HepG2 (cell line): ENCODE results near the gene PPP1R9A. TPM values are rescaled to one million over a fixed set of nuclear protein-coding genes. Genes with fewer than 3 reads are reported as not detected.

Experiments
- ATAC-seq: fragments of 200-7000 bp; cut with Tn5 transposase; 3 replicates; pipeline ENCODE4 v1.9.1; 2020; ENCODE audit warnings: mild to moderate bottlenecking, moderate library complexity
- BruUV-seq: library from RNA; stranded (reverse); fragments of 400-500 nt; replicated peaks from 2 replicates; lab custom pipeline; 2021; lab: Mats Ljungman, UMichigan
- CTCF ChIA-PET: fragments of 300-600 bp; formaldehyde crosslinking; extraction: SDS; loops from one replicate; lab custom pipeline; 2021; ENCODE audit warnings: low total read pairs, inconsistent platforms, low intra/inter-chr PET ratio; lab: Yijun Ruan, JAX
- POLR2A ChIA-PET: fragments of 350-600 bp; sonication (Branson Sonifier 250); formaldehyde crosslinking; loops from one replicate; lab custom pipeline; 2020; ENCODE audit warnings: antibody characterized with exemption, inconsistent platforms; lab: Yijun Ruan, JAX
- DNase-seq: peaks from one replicate; pipeline ENCODE4 v3.0.0-alpha.2; 2015; ENCODE audit warnings: low spot score
- FAIRE-seq: peaks from 3 replicates; lab custom pipeline; 2011; peaks lifted over from hg19 to GRCh38; lab: Jason Lieb, UNC
- H2AFZ ChIP-seq: one replicate; pipeline ENCODE4 v1.6.1; 2011; ENCODE audit warnings: low read length, inconsistent platforms
- H3K27ac ChIP-seq: fragments of 300-600 bp; 3 replicates; pipeline ENCODE4 v1.8.0; 2011; ENCODE audit warnings: mixed run types, mild to moderate bottlenecking, mixed read lengths, low read length, inconsistent platforms; ENCODE audit not compliant: insufficient read depth; ENCODE audit errors: extremely low read length
- H3K27me3 ChIP-seq, 2 experiments: fragments of 200-600 bp in 1 of 2; 2 replicates in 1 of 2; 3 replicates in 1 of 2; pipeline versions ENCODE4 v1.6.0 to v1.8.0; 2011; ENCODE audit warnings: low read length in 2 of 2, mild to moderate bottlenecking in 2 of 2, moderate library complexity in 2 of 2, inconsistent platforms in 1 of 2; ENCODE audit not compliant: insufficient read depth in 2 of 2, control insufficient read depth in 1 of 2
- H3K36me3 ChIP-seq, 2 experiments: fragments of 200-600 bp in 1 of 2; replicated peaks in 1 of 2; 2 replicates in 1 of 2; 3 replicates in 1 of 2; pipeline versions ENCODE4 v1.5.1 to v1.8.0; 2011; ENCODE audit warnings: low read length in 2 of 2, inconsistent platforms in 1 of 2; ENCODE audit not compliant: insufficient read depth in 2 of 2, control insufficient read depth in 1 of 2
- H3K4me1 ChIP-seq: 2 replicates; pipeline ENCODE4 v1.5.1; 2012; ENCODE audit warnings: low read length, inconsistent platforms; ENCODE audit not compliant: insufficient read depth
- H3K4me2 ChIP-seq: 2 replicates; pipeline ENCODE4 v1.6.0; 2011; ENCODE audit warnings: low read depth, low read length, inconsistent platforms
- H3K4me3 ChIP-seq, 3 experiments: fragments of 200-600 bp in 1 of 3; sonication (generic), shearing (Covaris generic) in 1 of 3; replicated peaks in 1 of 3; 2 replicates each; pipeline ENCODE4 v1.5.1; 2011 to 2016; ENCODE audit warnings: low read length in 3 of 3, inconsistent platforms in 2 of 3, low read depth in 2 of 3, mild to moderate bottlenecking in 2 of 3, control low read depth in 1 of 3, mixed read lengths in 1 of 3; ENCODE audit not compliant: insufficient read depth in 1 of 3
- H3K79me2 ChIP-seq: one replicate; pipeline ENCODE4 v1.6.1; 2011; ENCODE audit warnings: low read length, inconsistent platforms; ENCODE audit not compliant: insufficient read depth
- H3K9ac ChIP-seq: 2 replicates; pipeline ENCODE4 v1.6.0; 2011; ENCODE audit warnings: mild to moderate bottlenecking, low read depth, low read length, inconsistent platforms; ENCODE audit not compliant: insufficient read depth
- H3K9me3 ChIP-seq: 2 replicates; pipeline ENCODE4 v1.5.1; 2012; ENCODE audit warnings: mild to moderate bottlenecking, low read length
- H4K20me1 ChIP-seq: 2 replicates; pipeline ENCODE4 v1.6.0; 2011; ENCODE audit warnings: inconsistent platforms, mild to moderate bottlenecking, low read length, moderate library complexity; ENCODE audit not compliant: insufficient read depth
- FOXA1 ChIP-seq, 2 experiments: fragments of 450-650 bp in 1 of 2; sonication (generic) in 1 of 2; formaldehyde crosslinking in 1 of 2; IDR thresholded peaks; 2 replicates each; pipeline versions ENCODE4 v1.4.0 to v1.6.1; 2016 to 2020; ENCODE audit warnings: missing genetic modification reagents in 1 of 2
- MIER3 ChIP-seq: IDR thresholded peaks from 2 replicates; pipeline ENCODE4 v1.6.1; 2016; ENCODE audit warnings: missing compliant biosample characterization, borderline replicate concordance
- NCOA2 ChIP-seq: sonication (generic); formaldehyde crosslinking; IDR thresholded peaks from 2 replicates; pipeline ENCODE4 v1.8.0; 2022; ENCODE audit warnings: inconsistent platforms
- PAXIP1 ChIP-seq: sonication (generic); formaldehyde crosslinking; conservative IDR thresholded peaks from 2 replicates; pipeline ENCODE4 v1.4.0; 2020; ENCODE audit warnings: mild to moderate bottlenecking, missing genetic modification reagents, moderate library complexity
- REST ChIP-seq, 2 experiments: IDR thresholded peaks; 2 replicates each; pipeline ENCODE4 v1.6.1; 2011 to 2012; ENCODE audit warnings: low read length in 2 of 2, borderline replicate concordance in 1 of 2, low read depth in 1 of 2, mild to moderate bottlenecking in 1 of 2, moderate library complexity in 1 of 2
- SMC3 ChIP-seq: IDR thresholded peaks from 2 replicates; pipeline ENCODE4 v1.6.1; 2011; ENCODE audit warnings: low read length, improper control_type of control experiment
- STAT5B ChIP-seq: sonication (generic); formaldehyde crosslinking; IDR thresholded peaks from 2 replicates; pipeline ENCODE4 v1.4.0; 2020; ENCODE audit warnings: missing genetic modification reagents
- TAF1 ChIP-seq: sonication (generic); formaldehyde crosslinking; IDR thresholded peaks from 2 replicates; pipeline ENCODE4 v1.4.0; 2020; ENCODE audit warnings: missing genetic modification reagents
- TMF1 ChIP-seq: sonication (generic); formaldehyde crosslinking; IDR thresholded peaks from 2 replicates; pipeline ENCODE4 v1.8.1; 2022; ENCODE audit warnings: low read depth, missing genetic modification reagents
- ZFP37 ChIP-seq: sonication (generic); formaldehyde crosslinking; IDR thresholded peaks from 2 replicates; pipeline ENCODE4 v1.4.0; 2020; ENCODE audit warnings: missing genetic modification reagents, borderline replicate concordance
- ZFY ChIP-seq: sonication (generic); formaldehyde crosslinking; IDR thresholded peaks from 2 replicates; pipeline ENCODE4 v1.4.0; 2020; ENCODE audit warnings: missing genetic modification reagents
- ZHX1 ChIP-seq: sonication (generic); formaldehyde crosslinking; IDR thresholded peaks from 2 replicates; pipeline ENCODE4 v1.8.1; 2022; ENCODE audit warnings: low read depth, mild to moderate bottlenecking, missing genetic modification reagents
- ZNF274 ChIP-seq: sonication (generic); formaldehyde crosslinking; IDR thresholded peaks from 2 replicates; pipeline ENCODE4 v1.5.1; 2020; ENCODE audit warnings: mild to moderate bottlenecking, missing genetic modification reagents
- ZNF773 ChIP-seq: sonication (generic); formaldehyde crosslinking; IDR thresholded peaks from 2 replicates; pipeline ENCODE4 v1.4.0; 2020; ENCODE audit warnings: missing genetic modification reagents, borderline replicate concordance
- ZNF879 ChIP-seq: sonication (generic); formaldehyde crosslinking; IDR thresholded peaks from 2 replicates; pipeline ENCODE4 v1.8.1; 2023; ENCODE audit warnings: missing genetic modification reagents
- WGBS: methylation state at CpG from one replicate; pipeline ENCODE4 v1.1.6; 2017; ENCODE audit warnings: low lambda C conversion rate; 5-methylcytosine and 5-hydroxymethylcytosine counted together
- in situ Hi-C: cut with HindIII; loops from 2 replicates; pipeline ENCODE4 v1.10.0; 2017; ENCODE audit warnings: low pct_unique_long_range_greater_than_20kb; ENCODE audit not compliant: extremely low pct_ligation_motif_present
- intact Hi-C: fragments of 100-400 bp; cut with micrococcal nuclease; formaldehyde crosslinking; loops from one replicate; pipeline ENCODE4 v1.10.0; 2022; ENCODE audit not compliant: unreplicated experiment
- polyA plus RNA-seq, 8 experiments: library from polyadenylated mRNA; depleted of rRNA in 3 of 8; stranded (reverse) in 7 of 8; unstranded in 1 of 8; fragments of >200 nt; fragmentation: Illumina TruSeq in 4 of 8; extraction: Trizol in 4 of 8; gene quantifications; 2 replicates each; pipeline versions ENCODE4 v1.2.1 to v1.2.3, GENCODE V29; 2011 to 2016; ENCODE audit warnings: low read depth in 4 of 8, missing spikeins in 1 of 8, mixed read lengths in 1 of 8; ENCODE audit not compliant: insufficient read depth in 1 of 8
- total RNA-seq, 5 experiments: library from RNA; depleted of rRNA; stranded (reverse); fragments of >200 nt; fragmentation: Illumina TruSeq; extraction: Trizol; gene quantifications; 2 replicates each; pipeline ENCODE4 v1.2.3, GENCODE V29; 2016; ENCODE audit warnings: low read depth in 1 of 5

PPP1R9A gene
- total and polyA plus RNA-seq, 2 of the 13 experiments (the other 11 are each of a cell fraction or from before 2014, with no cell fraction given) = 11.4 to 31.9 TPM

DNA sequence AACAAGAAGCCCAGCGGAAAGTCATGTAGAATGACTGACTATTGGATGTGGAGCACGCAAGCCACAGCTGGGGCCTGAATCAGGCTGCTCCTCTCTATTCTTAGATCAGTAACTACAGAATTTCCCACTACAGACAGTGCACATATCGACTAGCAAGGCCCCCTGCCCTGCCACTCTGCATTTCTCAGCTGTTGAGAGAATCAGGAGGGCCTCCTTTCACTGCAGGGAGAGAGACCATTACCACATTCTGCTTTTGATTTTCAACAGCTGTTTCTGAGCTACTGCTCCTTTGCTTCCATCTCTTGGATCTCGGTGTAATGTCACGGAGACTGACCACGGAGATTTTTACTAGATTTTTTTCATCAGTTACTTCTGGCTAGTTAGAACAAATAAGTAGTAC, 343.2 kb downstream of the PPP1R9A start:
- POLR2A ChIA-PET = no interaction called here
- Histone ChIP-seq H3K27me3 (no peaks in the 10 kb centered on the region), H3K36me3 (peaks cover 0 to 9% of the 10 kb centered on the region in 2 experiments; a peak in 3 of 5 replicates), H3K9ac (no peak overlapping the region), H4K20me1 (0 out of 2 replicates have a peak, but pooled peaks cover 3% of the 10 kb centered on the region), H2AFZ (no peak overlapping the region), H3K4me2 (no peak overlapping the region), H3K4me1 (no peaks in the 10 kb centered on the region), H3K4me3 (no peak overlapping the region), H3K27ac (no peak overlapping the region), H3K79me2 (no peaks in the 10 kb centered on the region), H3K9me3 (no peaks in the 10 kb centered on the region)
- no TSS peak for BruUV-seq
- CTCF ChIA-PET = no interaction called here
- in situ Hi-C loops = loop anchor here (25.0 kb wide), 1 partner anchor 963 kb away; no protein-coding TSS in a partner anchor
- WGBS = 94% methylated on average over 6 of the region's 6 CpGs
- ATAC-seq = no peak
- DNase-seq = no peak
- intact Hi-C loops = no loop called here
- FAIRE-seq = no peak
- TF ChIP-seq TAF1 (CRISPR knock-in tag) (no peak), TMF1 (CRISPR knock-in tag) (no peak), MIER3 (CRISPR knock-in tag) (no peak), ZNF879 (CRISPR knock-in tag) (no peak), ZNF773 (CRISPR knock-in tag) (no peak), NCOA2 (no peak), REST (IDR thresholded peaks at IDR 0.05; ENCODE audit: borderline replicate concordance in 1 of 2, low read depth in 1 of 2, low read length in 2 of 2) (no peak), STAT5B (no peak), ZFY (CRISPR knock-in tag) (no peak), ZFP37 (no peak), FOXA1 (IDR thresholded peaks at IDR 0.05) (no peak), FOXA1 (CRISPR knock-in tag; IDR thresholded peaks at IDR 0.05) (no peak), ZHX1 (CRISPR knock-in tag) (no peak), SMC3 (no peak), PAXIP1 (CRISPR knock-in tag) (no peak), ZNF274 (CRISPR knock-in tag) (no peak)
